GM21576 (cell line): Measurements from ENCODE around the gene MSANTD3.
"Not testable (repeated sequence)": the region's sequence is repeated elsewhere in the genome, so short reads cannot be mapped to it uniquely, and the experiment has no call there.

Experiments
- ATAC-seq: cut with Tn5 transposase; IDR thresholded peaks from one replicate; pipeline ENCODE4 v1.9.1; 2021; ENCODE audit warnings: mild to moderate bottlenecking, moderate library complexity; ENCODE audit not compliant: unreplicated experiment

Gene MSANTD3, protein sequence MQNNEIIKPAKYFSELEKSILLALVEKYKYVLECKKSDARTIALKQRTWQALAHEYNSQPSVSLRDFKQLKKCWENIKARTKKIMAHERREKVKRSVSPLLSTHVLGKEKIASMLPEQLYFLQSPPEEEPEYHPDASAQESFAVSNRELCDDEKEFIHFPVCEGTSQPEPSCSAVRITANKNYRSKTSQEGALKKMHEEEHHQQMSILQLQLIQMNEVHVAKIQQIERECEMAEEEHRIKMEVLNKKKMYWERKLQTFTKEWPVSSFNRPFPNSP

DNA sequence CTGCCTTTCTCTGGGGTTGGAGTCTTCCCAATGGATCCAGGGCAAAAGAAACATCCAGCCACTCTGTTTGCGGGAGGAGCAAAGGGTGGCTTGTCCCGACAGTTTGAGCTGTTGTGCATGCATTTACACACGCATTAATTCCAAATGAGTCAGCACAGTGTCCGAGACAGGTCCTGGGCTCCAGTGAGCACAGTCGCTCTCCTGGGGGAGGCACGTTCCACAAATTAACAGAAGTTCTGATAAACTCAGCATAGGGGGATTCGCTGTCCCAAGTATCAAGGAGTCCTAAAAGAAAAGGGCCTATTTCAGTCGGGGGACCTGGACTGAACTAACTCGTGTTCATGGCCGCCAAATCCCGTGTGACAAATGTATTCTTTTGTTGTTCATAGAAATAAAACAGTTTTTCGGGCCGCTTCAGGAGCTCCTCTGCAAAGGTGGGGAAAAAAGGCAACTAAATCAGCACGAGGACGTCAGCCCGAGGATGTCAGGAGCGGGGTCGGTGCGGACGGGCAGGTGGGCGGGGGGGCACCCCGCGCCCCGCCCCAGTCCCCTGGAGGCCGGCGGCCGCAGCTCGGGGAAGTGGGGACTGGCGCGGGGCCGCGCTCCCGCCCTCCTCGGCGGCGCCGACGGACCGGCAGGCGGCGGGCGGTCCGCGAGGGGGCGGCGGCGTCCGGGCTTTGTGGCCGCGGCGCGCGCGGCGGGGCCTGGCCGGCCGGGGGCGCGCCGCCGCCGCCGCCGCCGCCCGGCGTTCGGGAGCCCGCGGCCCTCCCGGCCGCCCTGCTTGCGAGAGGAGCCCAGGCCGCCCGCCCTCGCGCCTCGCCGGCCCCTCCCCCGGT is at the start of gene MSANTD3:
MSANTD3 (plus strand) TSS at position 614 of the 836 bp plus-strand sequence. CDS start 14,796 bp downstream, outside the sequence.
- ATAC-seq = peak; percentile 62

DNA sequence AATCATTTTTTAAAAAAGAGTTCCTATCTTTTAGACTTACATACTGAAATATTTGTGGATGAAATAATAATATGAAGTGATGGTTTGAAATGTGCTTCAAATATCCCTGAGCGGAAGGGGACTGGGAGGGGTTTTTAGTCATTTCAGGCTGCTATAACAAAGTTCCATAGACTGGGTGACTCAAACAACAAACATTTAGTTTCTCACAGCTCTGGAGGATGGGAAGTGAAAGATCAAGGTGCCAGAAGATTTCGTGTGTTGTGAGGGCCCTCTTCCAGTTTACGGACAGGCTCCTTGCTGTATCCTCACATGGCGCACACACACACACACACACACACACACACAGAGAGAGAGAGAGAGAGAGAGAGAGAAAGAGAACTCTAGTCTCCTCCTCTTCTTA is 47.1 kb upstream of the MSANTD3 start:
- ATAC-seq = no peak

DNA sequence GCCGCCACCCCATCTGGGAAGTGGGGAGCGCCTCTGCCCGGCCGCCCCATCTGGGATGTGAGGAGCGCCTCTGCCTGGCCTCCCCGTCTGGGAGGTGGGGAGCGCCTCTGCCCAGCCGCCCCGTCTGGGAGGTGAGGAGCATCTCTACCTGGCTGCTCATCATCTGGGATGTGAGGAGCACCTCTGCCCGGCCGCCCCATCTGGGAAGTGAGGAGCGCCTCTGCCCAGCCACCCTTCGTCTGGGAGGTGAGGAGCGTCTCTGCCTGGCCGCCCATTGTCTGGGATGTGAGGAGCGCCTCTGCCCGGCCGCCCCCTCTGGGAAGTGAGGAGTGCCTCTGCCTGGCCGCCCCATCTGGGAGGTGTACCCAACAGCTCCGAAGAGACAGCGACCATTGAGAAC is 34.0 kb upstream of the MSANTD3 start:
- ATAC-seq = not testable (repeated sequence)

DNA sequence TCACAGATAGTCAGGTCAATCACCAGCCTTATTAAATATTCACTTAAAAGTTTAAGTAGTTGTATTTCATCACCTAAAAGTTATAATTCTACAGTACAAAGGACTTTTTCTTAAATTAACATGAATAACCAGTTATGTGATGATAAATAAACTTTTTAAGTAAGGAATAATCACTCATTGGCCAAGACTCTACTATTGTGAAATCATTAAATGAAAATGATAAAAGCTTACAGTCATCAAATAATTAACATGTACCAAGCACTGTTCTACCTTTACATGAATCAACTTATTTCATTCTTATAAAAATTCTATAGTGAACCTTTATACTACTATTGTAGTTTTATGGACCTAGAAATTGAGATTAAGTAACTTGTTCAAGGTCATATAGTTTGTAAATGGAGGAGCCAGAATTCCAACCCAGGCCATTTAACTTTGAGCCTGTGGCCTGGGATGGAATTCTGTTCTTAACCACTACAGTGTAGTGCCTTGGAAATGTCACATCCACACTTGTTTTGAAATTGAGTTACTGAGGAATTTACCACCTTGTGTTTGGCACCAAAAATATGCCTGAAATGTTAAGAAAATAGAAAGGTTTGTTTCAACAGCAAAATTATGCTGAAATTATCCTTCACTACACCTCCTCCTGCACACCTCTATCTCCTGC is 32.8 kb upstream of the MSANTD3 start:
- no peak for ATAC-seq

DNA sequence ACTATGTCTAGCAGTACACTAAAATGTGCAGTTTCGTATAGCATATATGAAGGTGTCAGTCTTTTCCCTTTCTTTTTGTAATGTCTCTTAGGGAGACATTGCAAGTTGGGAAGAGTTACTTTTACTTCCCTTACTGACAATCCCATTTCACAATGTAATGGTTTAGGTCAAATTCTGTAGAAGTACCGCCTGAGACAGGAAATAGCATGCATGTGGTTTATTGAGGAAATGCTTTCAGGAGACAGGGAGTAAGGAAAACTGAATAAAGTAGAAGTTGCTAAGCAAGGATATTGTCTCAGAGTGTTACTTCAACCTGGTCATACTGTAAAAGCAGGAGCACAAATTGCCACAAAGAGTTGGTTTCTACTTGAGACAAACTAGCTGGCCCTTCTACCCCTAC is 32.1 kb upstream of the MSANTD3 start:
- ATAC-seq = no peak

DNA sequence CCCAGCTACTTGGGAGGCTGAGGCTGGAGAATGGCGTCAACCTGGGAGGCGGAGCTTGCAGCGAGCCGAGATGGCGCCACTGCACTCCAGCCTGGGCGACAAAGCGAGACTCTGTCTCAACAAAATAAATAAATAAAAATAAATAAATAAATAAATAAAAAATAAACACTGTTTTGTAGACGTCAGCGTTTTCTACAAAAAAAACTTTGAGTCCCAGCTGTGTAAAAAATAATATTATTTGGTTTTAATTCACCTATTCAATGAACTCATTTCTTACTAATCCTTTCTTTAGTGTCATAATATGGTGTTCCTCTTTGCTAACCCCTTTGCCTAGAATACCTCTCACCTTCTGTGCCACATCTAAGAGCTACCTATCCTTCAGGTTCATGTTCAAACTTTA is 30.2 kb upstream of the MSANTD3 start:
- no peak for ATAC-seq

DNA sequence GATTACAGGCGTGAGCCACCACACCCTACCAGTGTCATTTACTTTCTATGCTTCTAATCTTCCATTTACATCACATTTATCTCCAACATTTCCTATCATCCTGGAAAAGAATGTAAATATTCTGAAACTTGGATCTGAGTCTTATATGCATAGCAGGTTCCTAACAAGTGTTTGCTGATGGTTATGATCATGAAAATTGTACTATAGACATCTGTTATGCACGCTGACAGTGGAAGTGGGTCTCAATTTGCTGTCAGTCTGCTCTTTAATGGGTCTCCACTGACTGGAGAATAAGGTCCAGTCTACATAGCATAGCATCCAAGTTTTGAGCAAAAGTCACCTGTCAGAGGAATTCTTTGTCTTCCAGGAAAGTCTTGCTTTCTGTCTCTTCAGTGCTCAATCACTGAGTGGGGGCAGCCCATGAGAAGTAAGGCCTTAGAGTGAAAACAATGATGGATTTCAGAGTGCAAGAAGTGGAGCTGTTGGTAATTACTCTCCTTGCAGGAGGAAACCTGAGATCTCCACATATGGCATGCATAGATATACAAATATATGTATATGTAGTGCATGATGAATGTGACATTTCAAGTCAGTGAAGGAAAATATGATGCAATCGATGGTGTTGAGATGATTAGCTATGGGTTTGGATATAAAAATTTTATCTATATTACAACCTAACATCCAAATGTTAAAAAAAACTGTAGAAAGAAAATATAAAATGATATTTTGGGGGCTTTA is 29.2 kb upstream of the MSANTD3 start:
- ATAC-seq = no peak

DNA sequence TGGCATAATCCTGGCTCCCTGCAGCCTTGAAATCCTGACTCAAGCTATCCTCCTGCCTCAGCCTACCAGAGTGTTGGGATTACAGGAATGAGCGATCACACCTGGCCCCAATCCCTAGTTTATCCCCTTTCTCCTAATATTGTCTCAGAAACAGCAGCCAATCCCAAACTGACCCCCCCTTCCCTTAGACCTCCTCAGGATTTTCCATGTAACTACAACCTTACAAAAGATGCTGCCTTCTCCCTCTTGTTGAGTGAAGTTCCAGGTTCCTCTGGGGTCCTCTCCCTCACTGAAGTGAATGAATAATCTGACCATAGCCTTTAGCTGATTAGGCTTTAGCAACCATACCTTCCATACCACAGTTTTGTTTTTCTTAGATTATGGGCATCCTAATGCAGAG is 25.9 kb upstream of the MSANTD3 start:
- ATAC-seq = no peak

DNA sequence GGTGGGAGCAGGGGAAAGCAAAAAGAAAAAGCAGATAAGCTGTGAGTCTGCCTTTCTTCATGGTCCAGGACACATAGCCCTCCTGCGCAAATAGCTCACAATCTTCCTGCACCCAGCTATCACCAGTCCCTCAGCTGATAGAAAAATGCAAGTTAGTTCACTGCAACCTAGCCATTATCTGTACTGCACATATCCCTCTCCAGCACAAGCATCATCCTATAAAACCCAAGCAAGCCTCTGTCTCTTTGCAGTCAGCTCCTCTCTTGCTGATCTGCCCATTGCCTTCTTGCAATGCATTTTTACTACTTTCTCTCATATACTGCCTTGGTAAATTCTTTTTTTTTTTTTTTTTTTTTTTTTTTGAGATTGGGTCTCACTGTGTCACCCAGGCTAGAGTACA is 20.0 kb upstream of the MSANTD3 start:
- ATAC-seq = no peak

DNA sequence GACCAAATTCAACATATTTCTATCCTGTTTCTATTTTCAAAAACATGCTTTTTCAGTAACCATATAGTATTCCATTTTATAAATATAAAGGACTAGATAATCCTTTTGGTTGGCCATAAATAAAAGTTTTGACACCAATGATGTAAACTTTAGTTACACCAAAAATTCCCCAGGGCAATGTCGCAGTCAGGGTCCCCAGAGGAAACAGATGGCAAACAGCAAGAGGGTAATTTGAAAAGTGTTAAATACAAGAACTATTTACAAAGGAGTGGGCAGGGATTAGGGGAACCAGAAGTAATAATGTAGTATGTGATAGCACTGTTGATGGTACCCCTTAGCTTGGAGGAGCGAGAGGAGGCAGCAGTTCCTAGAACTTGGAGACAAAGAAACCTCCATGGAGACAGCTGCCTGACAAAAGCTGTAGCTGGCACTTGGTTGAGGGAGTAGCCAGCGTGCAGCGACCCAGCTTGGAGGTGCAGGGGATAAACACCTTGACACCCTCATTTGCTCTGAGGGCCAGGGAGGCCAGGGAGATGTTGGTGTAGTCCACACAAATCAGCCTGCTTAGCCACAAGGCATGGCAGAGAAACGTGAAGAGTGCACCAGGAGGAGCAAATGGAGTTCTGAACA is 18.3 kb upstream of the MSANTD3 start:
- no peak for ATAC-seq

DNA sequence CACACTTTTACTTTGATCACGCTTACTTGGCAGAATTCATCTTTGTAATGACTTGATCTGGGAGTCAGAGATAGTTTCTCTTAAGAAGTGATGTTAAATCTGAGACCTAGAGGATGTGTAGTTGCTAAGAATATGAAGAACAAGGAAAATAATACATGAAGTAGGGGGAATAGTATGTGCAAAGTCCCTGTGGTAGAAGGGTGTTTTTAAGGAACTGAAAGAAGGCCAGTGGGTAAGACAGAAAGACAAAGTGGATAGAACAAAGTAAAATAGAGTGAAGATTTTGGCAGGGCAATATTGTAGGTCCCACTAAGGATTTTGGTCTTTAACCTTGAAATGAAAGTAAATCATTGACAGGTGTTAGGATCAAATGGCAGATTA is 17.8 kb upstream of the MSANTD3 start:
- no peak for ATAC-seq

DNA sequence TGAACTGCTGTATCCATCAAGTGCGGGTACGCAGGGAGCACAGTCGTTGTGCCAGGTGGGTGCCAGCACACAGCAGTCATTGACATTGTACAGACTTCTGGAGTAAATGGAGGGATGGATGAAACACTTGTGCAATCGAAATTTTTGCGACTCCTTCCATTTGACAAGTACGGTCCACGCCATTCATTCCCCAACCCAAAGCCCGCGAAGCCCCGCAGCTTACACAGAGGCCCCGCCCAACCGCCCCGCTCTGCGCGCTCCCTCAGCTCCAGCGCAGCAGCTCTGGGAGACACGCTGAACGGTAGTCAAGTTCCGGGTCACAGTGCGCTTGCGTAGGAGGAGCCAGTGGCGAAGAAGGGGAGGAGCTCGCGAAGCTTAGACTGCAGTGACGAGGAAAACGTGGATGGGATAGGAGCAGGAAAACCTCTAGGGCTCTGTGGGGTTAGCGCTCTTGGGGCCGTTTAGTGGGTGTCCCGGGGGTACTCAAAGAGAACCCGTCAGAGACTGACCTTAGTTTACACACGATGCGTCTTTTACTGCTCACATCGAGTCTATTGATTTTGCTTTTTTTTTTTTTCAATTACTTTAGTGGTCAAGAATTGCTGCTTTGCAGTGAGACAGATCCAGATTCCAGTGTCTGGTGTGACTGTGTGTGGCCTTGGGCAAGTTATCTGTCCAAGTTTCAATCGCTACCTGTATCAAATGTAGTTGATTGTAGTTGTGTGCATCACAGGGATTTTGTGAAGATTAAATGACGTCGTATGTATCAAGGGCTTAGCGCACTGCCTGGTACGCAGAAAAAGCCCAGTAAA is 15.3 kb upstream of the MSANTD3 start:
- ATAC-seq = peak; percentile 100

DNA sequence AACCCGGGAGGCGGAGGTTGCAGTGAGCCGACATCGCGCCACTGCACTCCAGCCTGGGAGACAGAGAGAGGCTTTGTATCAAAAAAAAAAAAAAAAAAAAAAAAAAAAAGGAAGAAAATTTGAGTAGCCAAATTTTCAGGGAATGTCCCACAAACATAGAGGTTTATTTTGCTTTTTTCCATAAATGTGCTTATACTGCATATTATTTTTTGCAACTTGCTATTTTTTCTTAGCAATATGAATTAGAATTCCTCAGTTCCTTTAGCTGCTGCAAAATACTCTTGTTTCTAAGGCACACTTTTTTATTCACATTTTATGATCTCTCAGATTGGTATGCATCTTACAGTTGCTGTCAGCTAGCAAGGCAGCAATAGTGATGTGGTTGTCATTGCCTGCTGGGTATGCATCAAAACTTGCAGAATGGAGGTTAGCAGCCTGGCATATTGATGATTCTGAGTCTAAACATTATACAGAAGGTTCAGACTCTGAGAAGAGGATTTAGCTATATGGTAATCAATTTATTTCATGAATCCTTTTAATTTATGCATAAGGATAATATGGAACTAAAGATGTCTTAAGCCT is 13.0 kb upstream of the MSANTD3 start:
- no peak for ATAC-seq

DNA sequence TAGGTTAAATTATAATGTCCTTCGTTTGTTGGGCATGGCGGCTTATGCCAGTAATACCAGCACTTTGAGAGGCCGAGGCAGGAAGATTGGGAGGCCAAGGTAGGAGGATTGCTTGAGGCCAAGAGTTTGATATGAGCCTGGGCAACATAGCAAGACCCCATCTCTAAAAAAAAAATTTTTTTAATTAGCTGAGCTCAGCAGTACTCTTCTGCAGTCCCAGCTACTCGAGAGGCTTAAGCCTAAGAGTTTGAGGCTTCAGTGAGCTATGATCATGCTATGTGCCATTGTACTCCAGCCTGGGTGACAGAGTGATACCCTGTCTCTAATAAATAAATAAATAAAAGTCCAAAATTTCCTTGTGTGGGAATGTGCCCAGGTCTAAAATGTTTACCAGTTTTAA is 9.1 kb upstream of the MSANTD3 start:
- ATAC-seq = no peak

DNA sequence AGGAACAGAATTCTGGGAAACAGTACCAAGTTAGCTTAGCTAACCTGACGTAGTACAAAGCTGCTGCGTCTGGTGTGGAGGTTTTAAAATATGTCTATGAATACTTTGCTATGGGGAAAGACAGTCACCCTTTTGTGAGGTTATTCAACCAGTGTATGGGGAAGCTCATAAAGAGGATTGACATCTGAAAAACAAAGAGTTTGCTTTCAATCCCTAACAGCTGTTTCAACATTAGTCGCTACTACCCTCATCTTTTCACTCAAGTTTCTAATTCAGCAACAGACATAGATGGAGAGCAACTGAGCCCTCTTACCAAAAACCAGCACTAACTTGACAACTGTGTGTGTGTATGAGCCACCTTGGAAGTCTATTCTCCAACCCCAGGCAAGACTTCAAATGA is 7.8 kb upstream of the MSANTD3 start:
- ATAC-seq = no peak

DNA sequence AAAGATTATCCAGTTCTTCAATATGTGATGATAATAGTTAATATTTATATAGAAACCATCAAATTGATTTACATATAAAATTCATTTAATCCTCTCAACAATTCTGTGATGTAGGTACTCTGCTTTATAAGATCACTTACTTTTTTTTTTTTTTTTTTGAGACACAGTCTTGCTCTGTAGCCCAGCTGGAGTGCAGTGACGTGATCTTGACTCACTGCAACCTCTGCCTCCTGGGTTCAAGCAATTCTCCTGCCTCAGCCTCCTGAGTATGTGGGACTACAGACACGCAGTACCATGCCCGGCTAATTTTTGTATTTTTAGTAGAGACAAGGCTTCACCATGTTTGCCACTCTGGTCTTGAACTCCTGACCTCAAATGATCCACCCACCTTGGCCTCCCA is 5.8 kb upstream of the MSANTD3 start:
- not testable (repeated sequence) for ATAC-seq

DNA sequence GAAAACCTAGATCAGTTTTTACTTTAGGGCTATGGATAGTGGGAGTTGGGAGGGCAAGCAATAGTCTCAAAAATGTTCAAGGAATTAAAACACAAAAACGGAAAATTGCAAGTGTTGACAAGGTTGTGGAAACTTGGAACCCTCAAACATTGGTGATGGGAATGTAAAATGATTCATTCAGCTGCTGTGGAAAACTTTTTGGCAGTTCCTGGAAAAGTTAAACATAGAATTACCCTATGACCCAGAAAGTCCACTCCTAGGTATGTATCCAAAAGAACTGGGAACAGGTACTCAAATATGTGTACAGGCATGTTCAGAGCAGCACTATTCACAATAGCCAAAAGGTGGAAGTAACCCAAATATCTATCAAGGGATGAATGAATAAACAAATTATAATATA is 1.2 kb upstream of the MSANTD3 start:
- no peak for ATAC-seq

DNA sequence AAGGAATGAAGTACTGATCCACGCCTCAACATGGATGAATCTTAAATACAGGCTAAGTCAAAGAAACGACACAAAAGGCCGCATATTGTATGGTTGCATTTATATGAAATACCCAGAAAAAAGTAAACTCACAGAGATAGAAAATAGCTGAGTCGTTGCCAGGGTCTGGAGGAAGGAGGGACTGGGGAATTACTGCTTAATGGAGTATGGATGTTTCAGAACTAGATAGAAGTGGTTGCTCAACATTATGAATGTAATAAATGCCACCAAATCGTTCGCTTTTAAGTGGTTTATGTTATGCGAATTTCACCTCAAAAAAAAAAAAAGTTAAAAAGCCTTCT is 784 bp upstream of the MSANTD3 start:
- no peak for ATAC-seq

DNA sequence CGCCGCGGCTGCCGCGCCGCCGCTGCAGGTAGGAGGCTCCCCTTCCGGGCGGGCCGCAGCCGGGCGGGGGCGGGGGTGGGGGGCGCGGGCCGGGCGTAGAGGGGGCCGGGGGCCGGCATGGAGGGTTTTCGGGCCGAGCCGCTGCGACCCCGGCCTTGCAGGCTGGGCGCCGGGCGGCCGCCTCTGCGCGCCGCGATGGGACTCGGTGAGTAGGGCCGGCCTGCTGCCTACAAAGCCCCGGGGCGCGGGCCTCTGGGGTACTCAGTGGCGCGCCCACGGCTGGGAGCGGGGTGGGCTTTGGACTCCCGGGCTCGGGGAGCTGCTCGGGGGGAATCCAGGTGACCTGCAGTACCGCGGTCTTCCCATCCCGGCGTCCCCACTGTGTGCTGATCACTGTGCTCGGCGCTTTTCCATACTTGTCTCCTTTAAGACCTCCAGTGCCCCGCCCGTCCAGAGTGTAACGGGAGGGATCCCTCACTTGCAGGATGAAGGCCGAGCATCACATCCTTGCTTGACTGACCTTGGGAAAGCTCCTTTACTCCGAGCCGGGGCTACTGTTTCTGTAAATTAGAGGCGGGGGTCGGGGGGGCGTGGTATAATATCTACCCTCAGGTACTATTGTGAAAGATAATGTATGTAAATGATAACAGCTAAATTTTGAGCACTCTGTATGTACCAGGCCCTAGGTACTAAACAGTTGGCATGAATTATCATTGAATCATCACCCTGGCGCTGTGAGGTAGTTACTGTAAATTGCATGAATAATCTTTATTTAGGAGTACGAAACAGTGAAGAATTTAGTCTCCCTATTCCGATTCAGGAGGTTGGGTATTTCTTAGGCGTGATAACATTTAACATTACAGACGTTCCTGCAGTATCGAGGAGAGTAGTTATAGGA is 672 bp downstream of the MSANTD3 start:
- ATAC-seq = peak; percentile 48
